Activated CD4-positive, alpha-beta T cell treated with anti-CD3 and anti-CD28 coated beads for 1 hour (primary cell): ENCODE results near the gene JAKMIP1.

ENCODE experiments used
- DNase-seq: peaks from one replicate; pipeline ENCODE4 v3.0.0-alpha.2; 2020

JAKMIP1 gene

DNA sequence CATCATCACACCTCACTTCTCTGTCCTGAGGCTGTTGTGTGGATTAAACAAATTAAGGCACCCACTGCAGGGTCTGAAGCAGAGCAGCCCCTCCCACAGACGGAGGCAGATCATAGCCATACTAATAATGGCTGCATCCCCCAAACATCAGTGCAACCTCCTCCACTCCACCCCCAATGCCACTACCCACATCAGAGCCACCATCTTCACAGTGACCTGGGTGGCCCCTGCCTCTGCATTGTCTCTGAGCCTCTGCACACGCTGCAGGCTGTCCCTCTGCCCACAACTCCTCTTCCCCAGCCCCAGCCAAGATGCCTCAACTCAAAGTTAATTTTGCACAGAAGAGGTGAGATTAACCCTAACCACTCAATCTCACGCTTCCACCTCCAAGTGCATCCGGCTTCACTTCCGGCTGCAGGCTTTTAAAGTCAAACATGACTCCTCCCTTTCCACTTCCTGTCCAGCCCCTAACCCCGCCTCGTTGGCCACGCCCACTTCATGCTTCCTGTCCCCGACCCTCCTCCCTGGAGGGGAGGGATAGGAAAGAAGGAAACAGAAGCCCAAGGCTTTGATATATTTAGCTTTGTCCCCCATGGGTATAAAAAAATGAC lies 22.7 kb downstream of the JAKMIP1 start:
- DNase-seq: no peak

DNA sequence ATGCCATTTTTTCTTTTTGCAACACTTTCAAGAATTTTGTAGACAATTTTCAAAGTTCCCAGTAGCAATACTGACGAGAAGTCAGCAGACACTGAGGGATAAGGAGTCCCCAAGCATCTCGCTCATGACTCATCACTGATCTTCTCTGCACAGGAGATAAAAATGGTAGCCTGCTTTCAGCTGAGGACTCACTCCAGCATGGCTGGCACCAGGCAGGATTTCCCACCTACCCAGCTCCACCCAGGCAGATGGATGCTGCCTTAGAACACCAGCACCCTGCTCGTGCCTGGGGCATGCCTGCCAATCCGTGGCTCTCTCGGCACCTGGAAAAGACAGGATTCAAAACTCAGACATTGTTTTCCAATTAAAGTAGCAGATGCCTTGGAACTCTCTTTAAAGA lies 24.9 kb downstream of the JAKMIP1 start:
- DNase-seq: no peak

DNA sequence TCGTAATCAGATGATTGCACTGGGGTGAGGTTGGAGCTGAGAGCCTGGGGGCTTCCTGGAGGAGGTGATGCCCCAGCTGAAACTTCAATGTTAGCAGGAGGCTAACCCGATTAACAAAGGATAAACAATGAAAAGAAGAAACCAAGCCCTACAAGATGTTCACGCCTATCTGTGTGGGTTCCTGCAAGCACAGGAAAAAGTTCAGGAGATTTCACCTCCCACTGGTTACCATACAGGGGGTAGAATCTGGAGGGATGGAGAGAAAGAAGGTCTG lies 27.5 kb downstream of the JAKMIP1 start:
- no peak for DNase-seq

DNA sequence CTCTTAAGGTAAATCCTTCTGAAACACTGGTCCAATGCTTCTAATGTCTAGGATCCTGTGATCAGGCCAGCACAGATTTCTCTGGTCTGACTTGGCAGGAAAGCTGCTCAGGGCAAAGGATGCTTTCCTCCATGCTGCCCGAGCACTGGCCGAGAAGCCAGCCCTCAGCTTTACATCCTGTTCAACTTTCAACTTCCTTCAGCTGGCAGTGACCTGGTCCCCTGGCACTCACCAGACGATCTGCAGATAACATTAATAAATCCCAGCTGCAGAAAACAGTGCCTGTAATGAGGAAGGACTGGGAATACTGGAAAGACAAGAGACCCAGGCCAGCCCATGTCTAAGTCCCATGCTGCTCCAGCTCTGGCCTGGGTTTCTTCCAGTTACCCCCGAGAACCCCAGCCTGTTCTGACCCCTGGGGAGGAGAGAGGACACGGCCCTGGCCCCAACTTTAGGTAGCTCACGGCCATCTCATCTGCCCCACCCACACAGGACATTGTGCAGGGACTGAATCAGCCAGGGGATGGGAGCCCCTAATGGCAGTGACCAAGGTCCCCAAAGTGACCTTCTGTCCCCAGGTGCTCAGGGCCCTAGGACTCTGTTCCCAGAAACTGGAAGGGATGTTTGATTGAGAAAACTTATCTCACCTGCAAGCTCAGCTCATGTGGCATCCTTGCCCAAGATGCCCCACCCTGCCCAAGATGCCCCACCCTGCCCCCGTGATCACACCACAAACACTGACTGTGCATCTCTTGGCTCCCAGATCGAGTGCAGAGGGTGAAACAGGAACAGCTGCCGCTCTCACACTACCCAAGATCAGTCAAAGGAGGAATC lies 28.0 kb downstream of the JAKMIP1 start:
- no peak for DNase-seq

DNA sequence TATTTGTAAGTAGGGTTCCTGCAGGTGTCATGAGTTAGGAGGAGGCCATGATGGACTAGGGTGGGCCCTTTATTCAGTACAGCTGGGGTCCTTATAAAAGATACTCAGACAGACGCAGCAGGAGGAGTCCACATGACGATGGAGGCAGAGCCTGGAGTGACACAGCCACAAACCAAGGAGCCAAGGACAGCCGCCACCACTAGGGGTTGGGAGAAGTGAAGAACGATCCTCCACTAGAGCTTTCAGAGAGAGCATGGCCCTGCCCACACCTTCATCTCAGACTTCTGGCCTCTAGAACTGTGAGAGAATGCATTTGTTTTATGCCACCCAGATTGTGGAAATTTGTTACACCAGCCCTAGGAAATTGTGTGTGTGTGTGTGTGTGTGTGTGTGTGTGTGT lies 31.1 kb downstream of the JAKMIP1 start:
- no peak for DNase-seq

DNA sequence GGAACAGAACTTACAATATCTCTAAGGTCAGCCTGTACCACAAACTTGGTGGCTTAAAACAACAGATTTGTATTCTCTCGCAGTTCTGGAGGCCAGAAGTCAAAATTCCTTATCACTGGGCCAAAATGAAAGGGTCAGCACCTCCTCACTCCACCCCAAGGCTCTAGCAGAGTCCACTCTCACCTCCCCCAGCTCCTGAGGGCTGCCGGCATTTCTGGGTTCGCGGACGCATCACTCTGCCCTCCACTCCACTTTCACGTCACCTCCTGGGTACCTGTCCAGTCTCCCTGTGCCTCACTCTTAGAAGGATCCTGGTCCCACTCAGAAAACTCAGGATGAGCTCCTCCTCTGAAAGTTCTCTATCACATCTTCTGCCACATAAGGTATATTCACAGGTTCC lies 34.6 kb downstream of the JAKMIP1 start:
- no peak for DNase-seq

DNA sequence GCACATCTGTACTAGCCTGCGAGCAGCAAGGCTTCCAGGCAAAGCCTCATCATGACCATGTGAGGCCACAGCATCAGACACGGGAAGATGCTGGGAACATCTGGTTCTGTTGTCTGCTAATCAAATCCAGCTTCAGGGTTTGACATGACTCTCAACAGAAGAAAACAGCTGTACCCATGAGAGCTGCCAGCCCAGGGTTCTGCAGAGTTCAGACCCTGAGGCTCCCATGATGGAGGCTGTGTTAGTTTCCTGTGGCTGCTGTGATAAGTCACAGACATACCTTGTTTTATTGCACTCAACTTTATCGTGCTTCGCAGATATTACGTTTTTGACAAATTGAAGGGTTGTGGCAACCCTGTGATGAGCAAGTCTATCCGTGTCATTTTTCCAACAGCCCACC lies 37.5 kb downstream of the JAKMIP1 start:
- no peak for DNase-seq

DNA sequence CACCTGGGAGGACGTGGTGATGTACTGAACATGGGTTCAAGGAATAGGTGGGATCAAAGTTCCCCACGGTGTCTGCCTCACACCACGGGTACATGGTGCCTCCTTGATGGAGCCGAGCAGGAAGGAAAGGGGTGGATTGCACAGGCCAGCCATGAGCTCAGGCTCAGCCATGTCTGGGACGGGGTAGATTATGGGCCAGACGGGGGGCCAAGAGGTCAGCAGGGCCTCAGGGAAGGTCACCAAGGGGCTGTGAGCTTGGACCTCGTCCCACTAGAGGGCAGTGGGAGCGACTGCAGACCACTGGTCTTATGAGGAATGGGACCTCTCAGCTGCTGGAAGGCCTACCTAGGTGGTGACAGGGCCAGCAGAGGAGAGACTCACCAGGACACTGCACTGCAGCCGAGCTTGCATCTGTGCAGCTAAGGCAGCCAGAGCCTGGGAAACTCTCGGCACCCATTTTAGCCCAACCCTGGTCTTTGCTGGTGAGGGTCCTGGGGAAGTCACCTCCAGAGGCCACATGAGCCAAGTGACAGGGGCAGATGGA lies 38.4 kb downstream of the JAKMIP1 start:
- DNase-seq: no peak

DNA sequence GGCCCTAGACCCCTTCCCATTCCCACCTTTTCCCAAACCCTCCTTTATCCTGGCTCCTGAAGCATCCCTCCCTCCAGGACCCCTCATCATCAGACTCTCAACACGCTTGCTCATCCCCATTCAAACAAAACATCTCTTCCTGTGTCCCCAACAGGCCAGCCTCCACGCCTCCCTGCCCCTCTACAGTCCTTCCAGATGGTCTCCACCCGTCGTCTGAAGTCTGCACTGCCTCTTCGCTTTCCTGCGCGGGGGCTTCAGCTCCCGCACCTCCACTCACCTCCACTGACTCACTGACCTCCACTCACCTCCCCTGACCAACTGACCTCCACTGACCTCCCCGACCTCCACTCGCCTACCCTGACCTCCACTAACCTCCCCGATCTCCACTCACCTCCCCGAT lies 39.8 kb downstream of the JAKMIP1 start:
- DNase-seq: no peak

DNA sequence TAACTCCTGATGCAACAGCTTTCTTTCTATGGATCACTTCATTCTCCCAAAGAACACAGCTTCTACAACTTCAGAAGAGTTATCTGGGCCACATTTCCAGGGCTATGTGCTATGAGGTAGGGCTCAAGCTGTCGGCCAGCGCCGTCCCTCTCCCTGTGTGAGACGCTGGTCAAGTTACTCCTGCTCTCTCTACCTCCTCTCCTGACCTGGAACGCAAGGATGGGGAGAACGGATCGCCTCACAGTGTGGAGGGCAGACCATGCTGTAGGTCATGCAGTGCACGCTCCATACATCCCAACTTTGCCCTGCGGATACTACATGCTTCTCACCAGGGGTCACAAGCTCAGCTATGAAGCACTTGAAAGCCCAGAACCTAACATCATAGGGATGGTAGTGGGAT lies 42.4 kb downstream of the JAKMIP1 start:
- DNase-seq: no peak

DNA sequence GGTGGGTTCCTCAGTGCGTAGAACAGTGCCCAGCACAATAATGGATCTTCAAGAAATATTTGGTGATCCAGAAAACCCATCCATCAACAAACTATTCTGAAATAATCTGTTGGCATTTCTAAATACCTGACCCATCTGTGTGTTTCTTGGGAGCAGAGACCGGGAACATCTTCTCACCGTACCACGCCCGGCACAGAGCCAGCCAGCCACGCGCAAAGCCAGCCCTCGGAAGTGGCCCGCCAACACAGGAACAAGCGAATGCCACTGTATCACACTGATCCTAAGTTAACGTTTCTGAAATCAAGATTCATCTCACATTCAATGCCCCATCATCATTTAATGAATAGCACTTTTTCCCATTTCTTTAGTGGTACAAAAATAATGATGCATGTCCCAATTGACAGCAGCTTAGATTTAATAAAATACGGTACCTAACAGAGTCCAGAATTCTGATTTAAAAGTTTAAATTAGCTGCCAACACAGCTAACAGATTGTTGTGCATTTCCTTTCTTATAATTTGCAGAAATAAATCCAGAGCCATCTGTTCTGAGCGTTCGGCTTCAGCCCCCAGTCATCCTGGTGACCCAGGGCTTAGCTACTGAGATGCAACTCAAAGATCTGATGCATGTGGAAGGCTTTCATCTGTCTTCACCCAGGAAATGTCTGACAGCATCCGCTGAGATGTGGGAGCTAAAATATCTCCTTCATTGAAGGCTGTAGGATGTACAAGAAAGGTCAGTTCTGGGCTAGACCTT lies 44.2 kb downstream of the JAKMIP1 start:
- DNase-seq: no peak

DNA sequence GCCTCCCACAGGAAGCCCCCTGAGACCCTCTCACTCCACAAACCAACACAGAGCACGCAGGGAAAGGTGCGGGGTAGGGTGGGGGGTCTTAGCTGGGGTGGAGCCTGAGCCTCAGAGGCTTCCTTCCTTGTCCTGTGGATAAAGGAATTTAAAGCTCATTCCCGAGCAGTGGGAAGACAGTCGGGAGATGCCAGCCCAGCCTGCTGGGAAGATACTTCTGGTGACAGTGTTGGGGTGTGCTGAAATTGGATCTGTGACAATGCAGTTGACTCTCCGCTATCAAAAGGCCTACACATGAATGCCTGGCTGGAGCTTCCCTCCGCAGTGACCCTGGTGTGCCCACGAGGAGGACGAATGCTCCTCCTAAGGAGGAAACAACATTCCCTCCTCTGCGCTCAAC lies 45.5 kb downstream of the JAKMIP1 start:
- no peak for DNase-seq

DNA sequence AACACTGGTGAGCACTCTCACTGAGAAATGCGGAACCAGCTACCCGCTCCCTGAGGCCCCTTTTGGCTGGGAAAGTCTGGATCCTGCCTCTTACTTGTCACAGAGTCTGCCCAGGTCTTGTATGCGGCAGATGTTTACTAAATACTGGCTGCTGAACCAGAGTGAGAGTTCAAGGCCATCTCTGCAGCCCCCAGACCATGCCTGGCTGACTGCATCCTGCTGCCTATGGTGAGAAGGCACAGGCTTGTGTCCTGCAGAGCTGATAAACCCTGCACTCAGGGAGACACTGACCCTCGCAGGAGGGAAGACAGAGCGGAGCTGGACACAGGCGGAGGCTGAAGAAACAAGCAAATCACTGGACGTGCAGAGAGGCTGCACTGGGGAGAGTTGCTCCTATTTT lies 46.5 kb downstream of the JAKMIP1 start:
- no peak for DNase-seq

DNA sequence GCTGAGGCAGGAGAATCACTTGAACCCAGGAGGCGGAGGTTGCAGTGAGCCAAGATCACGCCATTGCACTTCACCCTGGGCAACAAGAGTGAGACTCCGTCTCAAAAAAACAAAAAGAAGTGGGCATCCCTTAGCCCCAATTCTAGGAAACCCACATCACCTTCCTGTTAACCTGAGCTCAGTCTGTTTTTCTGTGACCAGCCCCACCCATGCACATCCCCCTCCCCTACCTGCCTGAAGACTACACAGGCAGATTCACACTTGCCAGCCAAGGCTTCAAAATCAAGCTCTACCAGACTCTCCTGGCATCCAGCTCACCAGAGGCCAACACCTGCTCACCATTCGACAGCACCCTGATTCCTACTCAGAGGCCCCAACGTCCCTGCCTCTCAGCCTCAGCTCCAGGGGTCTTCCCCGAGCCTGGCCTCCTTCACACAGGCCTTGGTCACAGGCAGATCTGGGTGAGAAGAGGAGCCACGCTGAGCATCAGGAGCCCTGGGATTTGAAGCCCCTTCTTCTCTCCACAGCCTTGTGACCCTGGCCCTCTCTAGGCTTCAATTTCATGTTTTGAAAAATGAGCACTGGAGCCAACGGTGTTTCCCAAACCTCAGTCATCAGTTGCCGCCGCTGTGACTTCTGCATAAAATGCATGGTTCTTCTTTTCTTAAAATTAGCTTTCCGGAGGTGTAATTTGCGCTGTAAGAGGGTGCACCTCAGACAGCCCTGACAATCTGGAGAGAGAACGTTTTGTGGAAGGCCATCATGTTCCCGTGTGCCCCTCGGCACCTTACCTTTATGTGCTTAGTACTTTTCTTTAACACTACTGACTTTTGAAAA lies 47.3 kb downstream of the JAKMIP1 start:
- no peak for DNase-seq

DNA sequence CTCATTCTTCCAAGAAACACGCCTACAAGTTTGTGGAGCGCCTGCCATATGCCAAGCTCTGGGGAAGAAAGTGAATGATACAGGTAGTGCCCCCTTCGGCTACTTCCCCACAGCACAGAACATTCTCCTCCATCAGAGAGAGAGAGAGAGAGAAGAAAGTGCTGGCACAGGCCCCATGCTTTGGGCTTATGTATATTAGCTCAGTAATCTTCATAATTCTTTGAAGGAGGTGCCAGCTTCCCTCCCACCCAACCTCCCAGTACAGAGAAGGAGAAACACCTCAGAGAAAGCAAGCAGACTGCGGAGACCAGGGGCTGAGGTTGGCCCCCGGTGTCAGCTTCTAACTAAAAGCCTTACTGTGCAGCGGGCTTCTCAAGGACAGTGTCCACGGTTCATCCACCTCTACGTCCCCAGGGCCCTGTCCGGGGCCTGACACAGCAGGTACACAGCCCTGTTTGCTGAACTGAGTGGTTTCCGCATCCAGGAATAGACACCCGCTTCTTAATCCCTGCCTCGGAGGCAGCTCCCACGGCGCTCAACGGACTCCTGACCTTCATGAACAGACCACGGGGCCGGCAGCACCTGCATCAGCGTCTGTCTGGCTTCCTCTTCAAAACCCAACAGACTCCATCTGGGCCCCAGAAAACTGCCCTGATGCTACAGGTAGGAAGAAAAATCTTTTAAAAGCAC lies 50.2 kb downstream of the JAKMIP1 start:
- DNase-seq: no peak

DNA sequence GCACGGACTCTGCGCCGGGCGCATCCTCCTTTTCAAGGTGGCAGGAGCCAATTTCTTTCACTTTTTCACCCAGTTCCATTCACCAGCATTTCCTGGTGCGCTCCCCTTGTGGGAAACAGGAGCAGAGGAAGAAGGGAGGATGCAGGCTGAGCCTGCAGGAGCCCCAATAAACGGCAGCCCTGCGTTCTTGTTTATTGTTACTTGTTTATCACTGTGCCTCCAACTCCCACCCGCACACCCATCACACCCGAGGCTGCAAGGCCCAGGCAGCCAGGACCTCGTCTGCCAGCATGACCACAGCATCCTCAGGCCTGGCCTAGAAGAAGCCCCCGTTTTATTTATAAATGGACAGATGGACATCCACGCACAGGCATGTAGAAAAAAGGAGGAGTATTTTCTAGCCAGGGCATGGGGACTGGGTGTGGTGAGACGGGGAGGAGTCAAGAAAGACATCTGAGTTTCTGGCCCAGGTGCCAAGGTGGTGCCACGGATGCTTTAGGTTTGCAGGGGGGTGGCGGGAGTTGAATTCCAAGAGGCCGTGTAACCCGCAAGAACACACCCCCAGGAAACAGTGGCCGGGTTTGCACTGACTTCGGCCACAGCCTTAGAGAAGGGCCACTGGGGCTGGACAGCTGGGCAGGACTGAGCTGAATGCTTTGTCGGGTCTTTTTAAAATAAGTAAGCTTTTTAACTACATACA lies 51.7 kb downstream of the JAKMIP1 start:
- DNase-seq: no peak

DNA sequence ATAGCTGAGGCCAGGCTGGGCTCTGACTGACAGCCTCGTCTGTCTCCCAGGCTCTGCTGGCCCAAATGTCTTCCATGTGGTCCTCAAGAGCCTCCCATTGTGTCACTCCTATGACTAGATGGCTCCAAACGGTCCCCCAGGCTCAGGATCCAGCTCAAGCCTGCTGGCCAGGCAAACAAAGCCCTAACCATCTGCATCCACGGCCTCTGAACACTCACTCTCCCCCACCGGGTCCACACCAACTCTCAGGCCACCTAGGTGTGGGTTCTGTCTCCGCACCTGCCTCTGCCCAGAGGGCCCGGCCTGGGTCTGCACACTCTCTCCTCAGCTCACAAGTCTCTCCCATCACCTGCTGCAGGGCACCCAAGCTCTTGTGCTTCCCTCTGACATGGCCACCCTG lies 52.9 kb downstream of the JAKMIP1 start:
- no peak for DNase-seq

DNA sequence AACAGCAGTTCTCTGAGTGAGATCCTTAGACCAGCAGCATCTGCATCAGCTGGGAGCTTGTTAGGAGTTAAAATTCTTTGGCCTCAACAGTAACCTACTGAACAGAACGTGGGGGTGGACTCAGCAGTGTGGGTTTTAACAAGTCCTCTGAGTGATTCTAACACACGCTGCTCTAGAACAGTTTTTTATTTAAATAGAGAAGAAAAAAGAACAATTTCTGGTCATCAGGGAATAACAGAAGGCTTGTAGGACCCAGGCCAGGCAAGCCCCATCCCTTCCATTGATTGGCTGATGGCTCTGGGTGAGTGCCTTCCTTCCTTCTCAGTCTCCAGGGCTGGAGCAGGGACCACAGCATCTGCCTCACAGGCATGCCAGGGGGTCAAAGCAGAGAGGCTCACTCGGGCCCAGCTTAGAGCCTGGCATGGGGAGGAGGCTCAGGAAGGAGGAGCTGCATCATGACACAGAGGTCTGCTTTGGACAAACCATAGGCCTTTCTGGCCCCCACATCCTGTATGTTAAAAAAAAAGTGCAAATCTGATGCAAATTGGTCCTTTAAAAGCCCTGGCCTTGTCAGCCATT lies 56.7 kb downstream of the JAKMIP1 start:
- DNase-seq: no peak

DNA sequence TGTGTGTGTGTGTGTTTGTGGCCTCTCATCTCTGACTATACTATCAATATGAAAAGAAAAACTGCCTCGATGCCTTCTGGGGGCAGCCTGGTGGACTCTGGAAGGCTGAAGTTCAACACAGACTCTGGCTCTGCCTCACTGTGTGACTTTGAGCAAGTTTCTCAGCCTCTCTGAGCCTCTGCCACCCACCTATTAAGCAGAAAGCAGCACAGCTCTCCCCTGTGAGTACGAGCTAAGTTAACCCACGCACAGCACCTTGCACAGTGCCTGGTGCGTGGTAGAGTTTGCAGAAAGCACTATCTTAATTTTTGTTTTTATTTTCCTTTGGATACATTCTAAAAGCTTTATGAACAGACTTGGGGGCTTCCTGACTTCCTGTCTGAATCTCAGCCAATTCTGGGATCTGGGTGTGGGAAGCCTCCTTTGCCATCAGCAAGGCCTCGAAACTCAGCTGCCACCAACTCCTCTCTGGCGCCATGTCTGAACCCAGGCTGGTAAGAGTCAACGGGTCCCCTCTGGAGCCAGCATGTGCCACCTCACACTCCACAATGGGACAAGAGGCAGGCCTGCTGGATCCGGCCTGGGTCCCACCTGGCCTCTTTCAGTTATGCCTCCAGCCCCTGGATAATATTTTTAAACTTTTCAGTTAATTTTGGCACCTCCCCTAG lies 57.3 kb downstream of the JAKMIP1 start:
- no peak for DNase-seq

DNA sequence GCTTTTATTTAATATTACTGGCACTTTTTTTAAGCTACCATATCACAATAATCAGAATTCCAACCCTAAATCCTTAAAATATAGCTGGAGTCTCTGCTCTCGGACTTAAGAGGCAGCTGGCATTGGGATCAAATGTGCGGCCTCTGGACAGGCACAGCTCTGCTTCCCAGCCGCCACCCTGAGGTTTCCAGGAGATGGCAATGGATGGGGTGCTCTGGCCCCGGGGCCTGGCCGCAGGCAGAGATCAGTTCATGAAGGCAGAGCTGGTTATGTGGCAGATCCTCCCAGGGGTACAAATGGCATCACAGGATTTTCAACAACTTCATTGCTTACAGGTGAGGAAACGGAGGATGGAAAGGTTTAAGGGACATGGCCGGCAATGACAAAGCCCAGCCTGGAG lies 57.8 kb downstream of the JAKMIP1 start:
- no peak for DNase-seq

DNA sequence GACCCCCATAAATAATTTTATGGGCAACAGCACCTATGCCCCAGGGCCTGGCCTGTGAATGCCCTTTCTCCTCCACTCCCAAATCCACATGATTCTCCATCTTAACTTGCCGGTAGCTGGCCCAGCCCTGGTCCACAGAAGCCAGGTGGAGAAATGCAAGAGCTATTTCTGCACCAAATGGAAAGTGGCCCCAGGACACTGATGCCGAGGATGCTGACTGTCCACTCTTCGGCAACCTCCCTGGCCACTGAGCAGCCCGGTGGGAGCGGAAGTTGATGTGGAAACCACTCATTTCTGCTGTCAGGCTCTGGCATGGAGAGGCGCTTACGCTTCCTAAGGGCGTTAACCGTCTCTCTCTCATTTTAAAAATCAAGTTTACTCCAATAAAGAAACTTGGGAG lies 58.8 kb downstream of the JAKMIP1 start:
- DNase-seq: no peak
